Uterus (tissue), 4 donors: Measurements from ENCODE around the gene DDX60. TPM values are rescaled to one million over a fixed set of nuclear protein-coding genes. Genes with fewer than 3 reads are reported as not detected.

Source experiments
- DNase-seq, 2 donors: peaks; one replicate each; pipeline ENCODE4 v3.0.0-alpha.2; 2019 to 2020
- H3K27ac ChIP-seq, 2 donors: fragments of 200-600 bp; sonication (generic); 1 replicate in 1 of 2; 2 replicates in 1 of 2; pipeline ENCODE4 v1.5.1; 2016 to 2018
- H3K27me3 ChIP-seq, 2 donors: fragments of 200-600 bp; sonication (generic); one replicate each; pipeline ENCODE4 v1.5.1; 2018 to 2019; ENCODE audit warnings: control low read depth in 1 of 2
- H3K36me3 ChIP-seq, 2 donors: fragments of 200-600 bp; sonication (generic); one replicate each; pipeline ENCODE4 v1.5.1; 2019; ENCODE audit warnings: control low read depth in 1 of 2
- H3K4me1 ChIP-seq, 2 donors: fragments of 200-600 bp; sonication (generic); one replicate each; pipeline ENCODE4 v1.5.1; 2018 to 2019; ENCODE audit warnings: control low read depth in 1 of 2
- H3K4me3 ChIP-seq, 2 donors: fragments of 200-600 bp; sonication (generic); 1 replicate in 1 of 2; 2 replicates in 1 of 2; pipeline ENCODE4 v1.5.1; 2018 to 2019; ENCODE audit warnings: mild to moderate bottlenecking in 1 of 2
- H3K9me3 ChIP-seq, 2 donors: fragments of 200-600 bp; sonication (generic); one replicate each; pipeline ENCODE4 v1.5.1; 2019; ENCODE audit warnings: control low read depth in 1 of 2
- CTCF ChIP-seq, 4 experiments: fragments of 200-600 bp in 2 of 4; fragments of 450-650 bp in 2 of 4; sonication (generic) in 2 of 4; IDR thresholded peaks; one replicate each; pipeline ENCODE4 v1.5.1; 2016 to 2019; ENCODE audit warnings: antibody characterized with exemption in 4 of 4, mild to moderate bottlenecking in 2 of 4, moderate library complexity in 1 of 4
- POLR2A ChIP-seq, 2 donors: fragments of 450-650 bp; IDR thresholded peaks; one replicate each; pipeline ENCODE4 v1.6.1; 2016; ENCODE audit warnings: antibody characterized with exemption in 2 of 2, mild to moderate bottlenecking in 1 of 2, moderate library complexity in 1 of 2
- intact Hi-C: fragments of 100-400 bp; cut with DNase I; formaldehyde crosslinking; loops from one replicate; pipeline ENCODE4 v1.15.1; 2023; ENCODE audit warnings: low total_unique reads
- total RNA-seq, 4 donors: library from RNA; depleted of rRNA in 3 of 4; stranded (reverse); fragments of >200 nt in 3 of 4; gene quantifications; one replicate each; pipeline versions ENCODE4 v1.1.0 to v1.2.4, GENCODE V29; 2014 to 2023
- donor health status: DM: yes; HTN: yes; CAD: no.

The DDX60 gene
- total RNA-seq, 4 donors from 2014 or later: 10.0 to 45.1 (median 27.3) TPM

GRCh38 chr4:168360271-168360670 lies 41.7 kb upstream of the DDX60 start:
- Histone ChIP-seq H3K27me3 (no peaks in the 10 kb centered on the region), H3K4me3 (no peak overlapping the region), H3K27ac (no peak overlapping the region), H3K4me1 (no peaks in the 10 kb centered on the region), H3K36me3 (no peaks in the 10 kb centered on the region), H3K9me3 (no peaks in the 10 kb centered on the region)
- intact Hi-C loops: no loop called here
- TF ChIP-seq POLR2A (IDR thresholded peaks at IDR 0.05) (no peak), CTCF (IDR thresholded peaks at IDR 0.05) (no peak)
- DNase-seq: no peak

GRCh38 chr4:168357941-168358340 lies 39.4 kb upstream of the DDX60 start:
- Histone ChIP-seq H3K9me3 (no peaks in the 10 kb centered on the region), H3K4me3 (no peak overlapping the region), H3K36me3 (no peaks in the 10 kb centered on the region), H3K27ac (no peak overlapping the region), H3K27me3 (no peaks in the 10 kb centered on the region), H3K4me1 (no peaks in the 10 kb centered on the region)
- intact Hi-C loops: no loop called here
- DNase-seq: no peak
- TF ChIP-seq CTCF (IDR thresholded peaks at IDR 0.05) (no peak), POLR2A (IDR thresholded peaks at IDR 0.05) (no peak)

- no peak for TF ChIP-seq POLR2A (IDR thresholded peaks at IDR 0.05)
- TF ChIP-seq CTCF (IDR thresholded peaks at IDR 0.05): no peak
- Histone ChIP-seq H3K9me3 (no peaks in the 10 kb centered on the region), H3K27me3 (no peaks in the 10 kb centered on the region), H3K27ac (no peak overlapping the region), H3K36me3 (no peaks in the 10 kb centered on the region), H3K4me3 (no peak overlapping the region), H3K4me1 (no peaks in the 10 kb centered on the region)
- DNase-seq: no peak
- intact Hi-C loops: no loop called here
Observed at GRCh38 chr4:168353746-168354145, 35.2 kb upstream of the DDX60 start.

- H3K4me1 ChIP-seq: no peaks in the 10 kb centered on the region
- no peaks in the 10 kb centered on the region for H3K36me3 ChIP-seq
- TF ChIP-seq CTCF (IDR thresholded peaks at IDR 0.05) (no peak), POLR2A (IDR thresholded peaks at IDR 0.05) (no peak)
- H3K9me3 ChIP-seq: no peaks in the 10 kb centered on the region
- H3K27me3 ChIP-seq: no peaks in the 10 kb centered on the region
- no peak overlapping the region for H3K27ac ChIP-seq
- no peak for DNase-seq
- no peak overlapping the region for H3K4me3 ChIP-seq
- intact Hi-C loops: no loop called here
Observed at GRCh38 chr4:168337550-168337940, 19.0 kb upstream of the DDX60 start.

GRCh38 chr4:168336837-168337549 lies 18.4 kb upstream of the DDX60 start:
- Histone ChIP-seq H3K4me1 (no peaks in the 10 kb centered on the region), H3K27me3 (no peaks in the 10 kb centered on the region), H3K27ac (no peak overlapping the region), H3K36me3 (no peaks in the 10 kb centered on the region), H3K9me3 (no peaks in the 10 kb centered on the region), H3K4me3 (no peak overlapping the region)
- TF ChIP-seq POLR2A (IDR thresholded peaks at IDR 0.05) (no peak), CTCF (IDR thresholded peaks at IDR 0.05) (no peak)
- intact Hi-C loops: no loop called here
- DNase-seq: no peak
